Measurements from ENCODE around the gene SKOR1. TPM values are rescaled to one million over a fixed set of nuclear protein-coding genes. Genes with fewer than 3 reads are reported as not detected.
A peak's percentile ranks its signal among the peaks of the same experiment; 100 is the strongest.

Gene SKOR1
- total RNA-seq, 2 experiments from 2014 or later, result 0.19 to 0.23 TPM

DNA sequence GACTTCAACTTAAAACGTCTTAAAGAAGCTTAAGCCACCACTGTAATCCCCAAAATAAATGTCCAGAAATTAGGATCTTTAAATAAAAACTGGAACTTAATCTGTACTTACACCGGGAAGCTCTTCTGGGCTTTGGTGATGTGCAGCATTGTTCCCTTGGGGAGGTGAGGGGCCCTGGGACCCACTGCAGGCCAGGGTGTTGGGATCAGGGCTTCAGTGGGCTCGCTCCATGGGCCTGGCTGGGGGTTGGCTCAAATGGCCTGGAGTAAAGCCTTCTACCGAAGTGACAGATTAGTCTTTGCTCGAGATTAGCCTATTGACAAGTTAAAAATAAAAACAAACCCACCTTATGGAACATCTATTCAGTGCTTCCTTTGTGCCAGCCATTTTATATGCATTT lies 20.7 kb downstream of the SKOR1 start:
- no peaks in the 10 kb centered on the region for H3K36me3 Mint-ChIP-seq
- no peak overlapping the region for H3K4me3 Mint-ChIP-seq
- no peak for DNase-seq
- H3K27me3 Mint-ChIP-seq, result peaks cover 13% of the 10 kb centered on the region
- H3K27ac Mint-ChIP-seq, result no peak overlapping the region
- no peaks in the 10 kb centered on the region for H3K9me3 Mint-ChIP-seq (ENCODE audit: low read depth)
- CTCF ChIA-PET, result interaction anchor here (1.2 kb wide), 1 partner anchor 17 kb away, joined by 3 read pairs; no protein-coding TSS in a partner anchor
- peaks cover 6% of the 10 kb centered on the region for H3K4me1 Mint-ChIP-seq
- ATAC-seq, result no peak

DNA sequence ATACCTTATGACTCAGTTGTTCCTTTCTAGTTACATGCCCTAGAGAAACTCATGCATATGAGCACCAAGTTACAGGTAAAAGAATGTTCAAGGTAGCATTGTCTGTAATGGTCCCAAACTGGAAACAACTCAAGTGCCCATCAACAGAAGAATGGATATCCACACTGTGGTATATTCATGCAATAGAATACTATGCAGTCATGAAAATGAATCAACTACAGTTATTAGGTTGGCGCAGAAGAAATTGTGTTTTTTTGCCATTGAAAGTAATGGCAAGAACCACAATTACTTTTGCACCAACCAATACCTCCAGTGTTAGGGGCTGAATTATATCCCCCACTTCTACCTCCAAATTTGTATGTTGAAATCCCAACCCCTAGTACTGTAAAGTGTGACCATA lies 24.2 kb downstream of the SKOR1 start:
- no peak for ATAC-seq
- CTCF ChIA-PET, result no interaction called here
- H3K36me3 Mint-ChIP-seq, result peaks cover 1% of the 10 kb centered on the region
- no peak overlapping the region for H3K4me3 Mint-ChIP-seq
- H3K4me1 Mint-ChIP-seq, result peaks cover 1% of the 10 kb centered on the region
- H3K9me3 Mint-ChIP-seq (ENCODE audit: low read depth), result no peaks in the 10 kb centered on the region
- DNase-seq, result no peak
- peaks cover 15% of the 10 kb centered on the region for H3K27me3 Mint-ChIP-seq
- no peak overlapping the region for H3K27ac Mint-ChIP-seq

DNA sequence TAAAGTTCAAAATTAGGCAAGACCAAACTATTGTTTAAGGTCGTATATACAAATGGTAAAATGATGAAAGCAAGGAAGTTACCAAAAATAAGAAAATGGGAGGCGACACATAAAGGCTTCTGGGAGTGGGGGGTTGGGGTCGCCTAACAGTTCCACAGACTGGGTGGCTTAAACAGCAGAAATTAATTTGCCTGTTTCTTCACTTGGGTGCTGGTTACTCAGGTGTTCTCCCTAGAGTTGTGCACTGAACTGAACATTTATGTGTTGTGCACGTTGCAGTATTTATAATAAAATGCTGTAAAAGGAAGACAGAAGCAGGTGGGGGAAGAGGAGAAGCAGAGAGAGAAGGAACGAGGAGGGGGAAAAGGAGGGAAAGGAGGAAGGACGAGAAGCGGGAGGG lies 25.0 kb downstream of the SKOR1 start:
- H3K4me3 Mint-ChIP-seq, result no peak overlapping the region
- CTCF ChIA-PET, result interaction anchor here (0.6 kb wide), 1 partner anchor 556 kb away, joined by 3 read pairs; no protein-coding TSS in a partner anchor
- no peak overlapping the region for H3K27ac Mint-ChIP-seq

DNA sequence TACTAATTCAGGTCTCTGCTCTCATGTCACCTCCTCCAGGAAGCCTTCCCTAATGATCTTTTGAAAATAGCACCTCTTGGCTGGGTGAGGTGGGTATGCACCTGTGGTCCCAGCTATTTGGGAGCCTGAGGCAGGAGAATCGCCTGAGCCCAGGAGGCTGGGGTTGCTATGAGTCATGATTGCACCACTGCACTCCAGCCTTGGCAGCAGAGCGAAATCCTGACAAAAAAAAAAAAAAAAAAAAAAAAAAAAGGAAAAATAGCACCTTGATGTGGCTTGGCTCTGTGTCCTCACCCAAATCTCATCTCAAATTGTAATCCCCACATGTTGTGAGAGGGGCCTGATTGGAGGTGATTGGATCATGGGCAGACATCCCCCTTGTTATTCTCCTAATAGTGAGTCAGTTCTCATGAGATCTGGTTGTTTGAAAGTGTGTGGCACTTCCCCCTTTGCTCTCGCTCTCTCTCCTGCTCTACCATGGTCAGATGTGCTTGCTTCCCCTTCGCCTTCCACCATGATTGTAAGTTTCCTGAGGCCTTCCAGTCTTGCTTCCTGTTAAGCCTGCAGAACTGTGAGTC lies 25.8 kb downstream of the SKOR1 start:
- Mint-ChIP-seq H3K4me1 (peaks cover 1% of the 10 kb centered on the region), H3K4me3 (no peak overlapping the region), H3K27ac (no peak overlapping the region), H3K36me3 (peaks cover 1% of the 10 kb centered on the region), H3K27me3 (peaks cover 15% of the 10 kb centered on the region), H3K9me3 (ENCODE audit: low read depth) (no peaks in the 10 kb centered on the region)
- DNase-seq (peak; percentile 21), ATAC-seq (no peak)
- CTCF ChIA-PET, result interaction anchor here (0.6 kb wide), 1 partner anchor 555 kb away, joined by 3 read pairs; no protein-coding TSS in a partner anchor

More for the DNA sequence above, 25.0 kb downstream of the SKOR1 start:
- Mint-ChIP-seq H3K27me3 (peaks cover 15% of the 10 kb centered on the region), H3K4me1 (peaks cover 1% of the 10 kb centered on the region), H3K9me3 (ENCODE audit: low read depth) (no peaks in the 10 kb centered on the region), H3K36me3 (peaks cover 1% of the 10 kb centered on the region)
- DNase-seq (peak; percentile 18), ATAC-seq (no peak)

DNA sequence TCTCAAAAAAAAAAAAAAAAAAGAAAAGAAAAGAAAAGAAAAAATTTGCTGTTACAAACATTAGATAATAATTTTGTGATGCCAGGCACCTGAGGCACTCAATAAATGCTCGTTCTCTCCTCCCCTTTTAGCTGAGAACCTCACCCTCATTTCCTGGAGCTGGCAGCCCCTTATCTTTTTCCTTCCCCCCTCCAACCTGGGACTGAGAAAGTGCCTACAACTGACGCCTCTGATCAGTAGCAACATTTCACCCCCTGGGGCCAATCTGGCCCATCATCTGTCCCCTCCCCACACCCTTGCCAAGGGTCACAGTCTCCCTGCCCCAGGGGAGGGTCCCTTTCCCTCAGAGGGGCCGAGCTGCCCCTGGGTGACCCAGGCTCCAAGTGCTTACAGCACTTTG lies 27.1 kb downstream of the SKOR1 start:
- CTCF ChIA-PET, result interaction anchor here (0.8 kb wide), 1 partner anchor 11 kb away, joined by 3 read pairs; no protein-coding TSS in a partner anchor
- Mint-ChIP-seq H3K27me3 (peaks cover 15% of the 10 kb centered on the region), H3K27ac (no peak overlapping the region), H3K4me1 (peaks cover 1% of the 10 kb centered on the region), H3K9me3 (ENCODE audit: low read depth) (no peaks in the 10 kb centered on the region), H3K36me3 (peaks cover 1% of the 10 kb centered on the region), H3K4me3 (no peak overlapping the region)
- no peak for ATAC-seq
- no peak for DNase-seq

DNA sequence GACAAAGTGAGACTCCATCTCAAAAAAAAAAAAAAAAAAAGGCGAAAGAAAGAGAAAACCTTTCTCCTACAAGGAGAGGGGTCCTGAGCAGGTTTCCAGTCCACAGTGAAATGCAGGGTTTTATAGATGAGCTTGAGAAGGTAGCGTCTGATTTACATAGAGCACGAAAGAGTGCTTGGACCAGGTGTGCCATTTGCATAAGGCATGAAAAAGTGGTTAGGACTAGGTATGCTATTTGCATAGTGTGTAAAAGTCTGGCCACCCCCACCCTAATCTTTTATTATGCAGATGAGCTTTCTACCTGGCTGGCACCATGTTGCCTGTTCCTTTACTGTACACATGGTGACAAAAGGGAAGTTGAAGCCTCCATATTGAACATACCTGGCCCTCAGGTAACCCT lies 28.1 kb downstream of the SKOR1 start:
- no peaks in the 10 kb centered on the region for H3K9me3 Mint-ChIP-seq (ENCODE audit: low read depth)
- no peak for ATAC-seq
- H3K36me3 Mint-ChIP-seq, result peaks cover 1% of the 10 kb centered on the region
- CTCF ChIA-PET, result interaction anchor here (1.2 to 1.4 kb wide), 3 partner anchors 10 to 453 kb away, joined by 3 to 7 read pairs (median 5); no protein-coding TSS in a partner anchor
- no peak overlapping the region for H3K4me3 Mint-ChIP-seq
- no peak overlapping the region for H3K27ac Mint-ChIP-seq
- no peak for DNase-seq
- H3K27me3 Mint-ChIP-seq, result peaks cover 6% of the 10 kb centered on the region
- peaks cover 1% of the 10 kb centered on the region for H3K4me1 Mint-ChIP-seq

DNA sequence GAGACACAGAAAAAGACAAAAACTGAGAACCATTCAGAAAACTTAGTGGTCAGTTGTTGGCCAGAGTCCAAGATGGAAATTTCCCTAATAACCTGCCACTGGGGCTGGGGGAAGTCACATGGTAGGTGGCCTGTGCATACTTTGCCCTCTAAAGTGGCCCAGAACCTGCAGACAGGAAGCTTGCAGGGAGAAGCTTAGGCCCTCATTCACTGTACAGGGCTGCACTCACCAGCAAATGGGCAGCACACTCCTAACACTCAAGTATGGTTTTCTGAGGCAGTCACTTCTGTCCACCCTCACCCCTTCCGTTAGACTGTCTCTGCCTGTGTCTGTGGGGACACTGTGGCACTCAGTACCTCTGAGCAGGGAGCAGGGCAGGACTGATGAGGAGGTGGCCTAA lies 29.0 kb downstream of the SKOR1 start:
- H3K27me3 Mint-ChIP-seq, result peaks cover 2% of the 10 kb centered on the region
- CTCF ChIA-PET, result interaction anchor here (1.4 kb wide), 2 partner anchors 9 to 452 kb away, joined by 3 to 7 read pairs; no protein-coding TSS in a partner anchor
- DNase-seq (no peak), ATAC-seq (no peak)
- peaks cover 1% of the 10 kb centered on the region for H3K36me3 Mint-ChIP-seq
- H3K4me1 Mint-ChIP-seq, result peaks cover 1% of the 10 kb centered on the region
- no peak overlapping the region for H3K27ac Mint-ChIP-seq
- no peaks in the 10 kb centered on the region for H3K9me3 Mint-ChIP-seq (ENCODE audit: low read depth)
- no peak overlapping the region for H3K4me3 Mint-ChIP-seq

DNA sequence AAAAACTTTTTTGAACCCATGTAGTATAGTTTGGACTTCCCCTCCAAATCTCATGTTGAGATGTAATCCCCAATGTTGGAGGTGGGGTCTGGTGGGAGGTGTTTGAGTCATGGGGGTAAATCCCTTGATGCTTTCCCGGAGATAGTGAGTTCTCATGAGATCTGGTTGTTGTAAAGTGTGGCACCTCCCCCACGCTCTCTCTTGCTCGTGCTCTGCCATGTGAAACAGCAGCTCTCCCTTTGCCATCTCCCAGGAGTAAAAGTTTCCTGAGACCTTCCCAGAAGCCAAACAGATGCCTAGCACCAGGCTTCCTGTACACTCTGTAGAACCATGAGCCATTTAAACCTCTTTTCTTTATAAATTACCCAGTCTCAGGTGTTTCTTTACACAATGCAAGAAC lies 30.5 kb downstream of the SKOR1 start:
- no peak for ATAC-seq
- H3K4me3 Mint-ChIP-seq, result no peak overlapping the region
- CTCF ChIA-PET, result no interaction called here
- H3K4me1 Mint-ChIP-seq, result peaks cover 1% of the 10 kb centered on the region
- H3K27me3 Mint-ChIP-seq, result peaks cover 2% of the 10 kb centered on the region
- no peak overlapping the region for H3K27ac Mint-ChIP-seq
- H3K36me3 Mint-ChIP-seq, result peaks cover 1% of the 10 kb centered on the region
- no peak for DNase-seq
- H3K9me3 Mint-ChIP-seq (ENCODE audit: low read depth), result no peaks in the 10 kb centered on the region

DNA sequence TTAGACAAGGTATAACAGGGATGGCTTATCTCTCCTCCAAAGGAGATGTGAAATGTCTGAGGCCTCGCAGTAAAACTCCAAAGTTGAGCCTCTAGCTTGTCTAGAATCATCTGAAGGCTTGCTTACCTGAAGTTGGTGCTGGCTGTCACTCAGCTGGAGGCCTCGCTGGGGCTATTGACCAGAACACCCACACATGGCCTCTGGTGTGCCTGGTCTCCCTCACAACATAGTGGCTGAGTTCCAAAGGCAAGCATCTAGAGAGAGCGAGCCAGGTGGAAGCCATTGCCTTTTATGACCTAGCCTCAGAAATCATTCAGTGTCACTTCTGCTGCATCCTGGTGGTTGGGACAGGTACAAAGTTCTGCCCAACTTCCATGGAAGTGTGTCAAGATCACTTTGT lies 31.9 kb downstream of the SKOR1 start:
- Mint-ChIP-seq H3K36me3 (no peaks in the 10 kb centered on the region), H3K4me1 (no peaks in the 10 kb centered on the region), H3K27ac (no peak overlapping the region), H3K27me3 (peaks cover 2% of the 10 kb centered on the region), H3K9me3 (ENCODE audit: low read depth) (no peaks in the 10 kb centered on the region), H3K4me3 (no peak overlapping the region)
- CTCF ChIA-PET, result no interaction called here
- ATAC-seq (no peak), DNase-seq (peak; percentile 21)

DNA sequence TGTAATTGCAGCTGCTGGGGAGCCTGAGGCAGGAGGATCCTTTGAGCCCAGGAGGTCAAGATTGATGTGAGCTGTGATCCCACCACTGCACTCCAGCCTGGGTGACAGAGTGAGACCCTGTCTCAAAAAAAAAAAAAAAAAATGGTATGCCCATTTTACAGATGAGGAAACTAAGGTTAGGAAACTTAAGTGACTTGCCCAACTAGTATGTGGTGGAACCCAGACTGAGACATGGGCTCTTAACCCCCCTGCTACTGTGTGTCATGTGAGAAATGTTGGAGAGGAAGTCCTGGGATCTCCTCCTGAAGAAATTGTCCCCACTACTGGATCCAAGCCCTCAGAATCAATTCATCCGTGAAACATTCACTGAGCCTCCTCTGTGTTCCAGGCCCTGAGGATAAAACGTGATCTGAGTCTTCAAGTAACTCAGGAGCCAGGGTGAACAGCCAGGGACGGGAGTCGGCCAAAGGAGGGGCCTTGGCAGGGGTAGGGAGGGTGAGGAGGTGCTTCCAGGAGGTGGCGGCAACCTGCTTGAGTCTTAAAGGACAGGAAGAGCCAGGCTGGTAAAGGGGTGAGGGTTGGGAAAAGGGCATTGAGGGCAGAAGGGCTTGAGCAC lies 34.1 kb downstream of the SKOR1 start:
- Mint-ChIP-seq H3K27me3 (peaks cover 12% of the 10 kb centered on the region), H3K4me1 (peaks cover 5% of the 10 kb centered on the region), H3K36me3 (no peaks in the 10 kb centered on the region), H3K27ac (no peak overlapping the region), H3K9me3 (ENCODE audit: low read depth) (no peaks in the 10 kb centered on the region), H3K4me3 (no peak overlapping the region)
- CTCF ChIA-PET, result no interaction called here
- ATAC-seq (no peak), DNase-seq (no peak)

DNA sequence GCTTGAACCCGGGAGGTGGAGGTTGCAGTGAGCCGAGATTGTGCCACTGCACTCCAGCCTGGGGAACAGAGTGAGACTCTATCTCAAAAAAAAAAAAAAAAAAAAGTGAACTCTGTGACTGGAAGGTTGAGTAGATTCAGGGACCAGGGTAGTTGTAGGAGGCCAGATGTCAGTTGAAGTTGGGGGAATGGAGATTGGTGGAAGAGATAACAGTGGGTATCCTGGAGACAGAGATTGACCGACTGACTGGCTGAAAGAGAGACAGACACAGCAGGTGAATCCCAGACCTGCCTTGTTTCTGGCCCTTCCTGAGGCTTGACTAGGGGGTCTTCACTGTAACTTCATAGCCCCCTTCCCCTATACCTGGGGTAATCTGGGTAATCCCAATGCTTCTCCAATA lies 36.7 kb downstream of the SKOR1 start:
- no peak overlapping the region for H3K27ac Mint-ChIP-seq
- H3K27me3 Mint-ChIP-seq, result peaks cover 24% of the 10 kb centered on the region
- DNase-seq, result no peak
- H3K4me1 Mint-ChIP-seq, result peaks cover 5% of the 10 kb centered on the region
- no peak overlapping the region for H3K4me3 Mint-ChIP-seq
- H3K36me3 Mint-ChIP-seq, result no peaks in the 10 kb centered on the region
- CTCF ChIA-PET, result interaction anchor here (2.0 kb wide), 2 partner anchors 349 to 444 kb away, joined by 5 to 10 read pairs; no protein-coding TSS in a partner anchor
- H3K9me3 Mint-ChIP-seq (ENCODE audit: low read depth), result no peaks in the 10 kb centered on the region
- ATAC-seq, result no peak

DNA sequence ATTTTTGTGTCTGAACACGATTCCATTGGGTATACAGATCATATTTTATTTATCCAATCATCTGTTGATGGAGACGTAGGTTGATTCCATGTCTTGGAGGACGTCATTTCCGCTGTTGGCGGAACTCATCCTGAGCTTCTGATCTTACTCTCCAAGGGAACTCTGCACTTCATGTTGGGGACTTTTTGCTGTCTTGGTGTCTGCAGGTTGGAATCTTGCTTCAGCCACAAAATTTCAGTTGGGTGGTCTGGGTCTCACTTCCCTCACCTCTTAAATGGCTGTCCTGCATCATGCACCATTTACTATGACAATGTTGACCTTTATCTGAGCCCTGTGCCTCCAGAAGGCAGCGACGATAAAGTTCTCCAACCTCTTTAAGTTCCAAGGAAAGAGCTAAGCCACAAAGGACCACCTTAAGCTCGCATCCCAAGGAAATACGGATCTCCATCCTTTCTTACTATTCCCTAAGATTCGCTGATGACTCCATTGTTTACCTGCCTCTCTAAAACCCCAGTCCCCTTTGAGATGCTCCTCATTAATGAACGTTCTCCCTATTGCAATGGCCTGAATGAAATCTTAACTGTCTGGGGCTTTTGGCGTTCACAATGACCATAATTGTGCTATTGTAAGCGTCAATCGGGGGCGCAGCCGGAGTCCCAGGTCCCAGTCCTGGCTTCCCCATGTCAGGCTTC lies 37.6 kb downstream of the SKOR1 start:
- H3K27ac Mint-ChIP-seq, result no peak overlapping the region
- ATAC-seq (no peak), DNase-seq (no peak)
- CTCF ChIA-PET, result interaction anchor here (0.6 to 2.0 kb wide), 15 partner anchors 9 to 444 kb away, joined by 3 to 8 read pairs (median 3); partner anchors contain the start of gene CLN6
- H3K27me3 Mint-ChIP-seq, result peaks cover 24% of the 10 kb centered on the region
- H3K9me3 Mint-ChIP-seq (ENCODE audit: low read depth), result no peaks in the 10 kb centered on the region
- H3K4me1 Mint-ChIP-seq, result peaks cover 5% of the 10 kb centered on the region
- H3K36me3 Mint-ChIP-seq, result no peaks in the 10 kb centered on the region
- no peak overlapping the region for H3K4me3 Mint-ChIP-seq

DNA sequence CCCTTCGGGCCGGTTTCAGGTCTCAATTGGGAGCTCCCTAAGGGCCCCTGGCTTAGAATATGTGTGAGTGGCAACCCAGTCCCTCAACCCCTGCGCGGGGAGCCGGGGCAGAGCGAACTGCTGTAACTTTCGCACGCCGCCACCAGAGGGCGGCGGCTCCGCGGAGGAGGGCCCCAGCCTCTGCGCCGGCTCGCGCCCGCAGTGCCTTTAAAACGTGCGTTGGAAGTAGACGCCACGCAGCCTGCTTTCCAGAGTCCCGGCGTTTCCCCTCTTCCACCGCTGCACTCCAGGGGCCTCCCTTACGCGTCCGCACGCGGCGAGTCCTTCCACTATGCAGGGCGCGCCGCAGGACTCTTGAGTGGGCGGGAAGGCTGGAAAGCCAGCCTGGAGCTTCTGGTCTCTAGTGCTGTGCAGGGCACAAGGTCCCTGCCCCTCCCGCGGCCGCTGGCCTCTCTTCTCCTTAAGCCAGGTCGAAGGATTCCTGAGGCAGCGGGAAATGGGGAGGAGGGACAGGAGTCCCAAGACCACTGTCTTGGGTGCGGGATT lies 38.2 kb downstream of the SKOR1 start:
- Mint-ChIP-seq H3K36me3 (no peaks in the 10 kb centered on the region), H3K9me3 (ENCODE audit: low read depth) (no peaks in the 10 kb centered on the region), H3K4me3 (peak overlapping the region; percentile 39), H3K27ac (no peak overlapping the region), H3K27me3 (peaks cover 24% of the 10 kb centered on the region), H3K4me1 (peaks cover 5% of the 10 kb centered on the region)
- ATAC-seq (peak; percentile 99), DNase-seq (peak; percentile 74)
- CTCF ChIA-PET, result interaction anchor here (0.6 to 2.0 kb wide), 21 partner anchors 10 to 443 kb away, joined by 3 to 8 read pairs (median 4); partner anchors contain the start of gene CLN6

Measured in activated CD8-positive, alpha-beta memory T cell treated with anti-CD3 and anti-CD28 coated beads, Interleukin-2, amount 10 ng/mL, durations not matched to agents 7 days and 5 days (primary cell).